Neural cell (in vitro differentiated cells): Measurements from ENCODE around the gene TSSC4. TPM values are rescaled to one million over a fixed set of nuclear protein-coding genes. Genes with fewer than 3 reads are reported as not detected.

Experiments used
- H2AFZ ChIP-seq: fragments of 200-600, 300-800 bp; sonication (generic), shearing (Covaris generic); 2 replicates; pipeline ENCODE4 v1.6.0; 2014; ENCODE audit warnings: low read depth, mild to moderate bottlenecking, antibody characterized with exemption, low read length, moderate library complexity
- H3F3A ChIP-seq: fragments of 200-600 bp; shearing (Covaris generic); 2 replicates; pipeline ENCODE4 v1.6.1; 2016; ENCODE audit warnings: mild to moderate bottlenecking, moderate library complexity, mixed read lengths, antibody characterized with exemption, low read length; ENCODE audit not compliant: insufficient read depth, poor library complexity, severe bottlenecking
- H3K27ac ChIP-seq: fragments of 200-600, 300-800 bp; sonication (generic), shearing (Covaris generic); 2 replicates; pipeline ENCODE4 v1.5.1; 2014; ENCODE audit warnings: mild to moderate bottlenecking, low read length, moderate library complexity
- H3K27me3 ChIP-seq: fragments of 300-800, 200-600 bp; sonication (generic), shearing (Covaris generic); 2 replicates; pipeline ENCODE4 v1.6.0; 2014; ENCODE audit warnings: mild to moderate bottlenecking, low read depth, low read length, moderate library complexity; ENCODE audit not compliant: insufficient read depth
- H3K36me3 ChIP-seq: fragments of 300-800, 200-600 bp; sonication (generic), shearing (Covaris generic); 2 replicates; pipeline ENCODE4 v1.5.1; 2014; ENCODE audit warnings: mild to moderate bottlenecking, antibody characterized with exemption, low read length, moderate library complexity; ENCODE audit not compliant: insufficient read depth
- H3K4me2 ChIP-seq: fragments of 300-800, 200-600 bp; sonication (generic), shearing (Covaris generic); 2 replicates; pipeline ENCODE4 v1.6.0; 2014; ENCODE audit warnings: mild to moderate bottlenecking, low read length
- H3K4me3 ChIP-seq: fragments of 300-800, 200-600 bp; sonication (generic), shearing (Covaris generic); 2 replicates; pipeline ENCODE4 v1.5.1; 2014; ENCODE audit warnings: mild to moderate bottlenecking, low read length, moderate library complexity
- H3K79me2 ChIP-seq: fragments of 200-600 bp; shearing (Covaris generic); replicated peaks from 2 replicates; pipeline ENCODE4 v1.6.0; 2014; ENCODE audit warnings: mild to moderate bottlenecking, low read length, moderate library complexity; ENCODE audit not compliant: insufficient read depth
- H3K9ac ChIP-seq: fragments of 300-800, 200-600 bp; sonication (generic), shearing (Covaris generic); 2 replicates; pipeline ENCODE4 v1.6.1; 2016; ENCODE audit warnings: mild to moderate bottlenecking, low read length, mixed read lengths
- H3K9me2 ChIP-seq: fragments of 200-600 bp; shearing (Covaris generic); 2 replicates; pipeline ENCODE4 v1.6.1; 2016; ENCODE audit warnings: mild to moderate bottlenecking, low read length, mixed read lengths; ENCODE audit not compliant: insufficient read depth
- H3K9me3 ChIP-seq: fragments of 200-600, 300-800 bp; sonication (generic), shearing (Covaris generic); 2 replicates; pipeline ENCODE4 v1.6.1; 2016; ENCODE audit warnings: mild to moderate bottlenecking, mixed run types, low read length, moderate library complexity, mixed read lengths
- H4K20me1 ChIP-seq: fragments of 200-600 bp; shearing (Covaris generic); 2 replicates; pipeline ENCODE4 v1.6.1; 2016; ENCODE audit warnings: mild to moderate bottlenecking, mixed run types; ENCODE audit not compliant: insufficient read depth
- EP300 ChIP-seq: fragments of 450-650 bp; conservative IDR thresholded peaks from 2 replicates; pipeline ENCODE4 v1.6.1; 2014; ENCODE audit warnings: antibody characterized with exemption, mild to moderate bottlenecking, moderate library complexity; ENCODE audit not compliant: poor library complexity, severe bottlenecking
- EZH2 ChIP-seq: fragments of 200-600, 300-800 bp; shearing (Covaris generic), sonication (generic); IDR thresholded peaks from 2 replicates; pipeline ENCODE4 v1.6.1; 2014; ENCODE audit warnings: antibody characterized with exemption, low read length, borderline replicate concordance, mild to moderate bottlenecking; ENCODE audit not compliant: insufficient read depth, poor library complexity, severe bottlenecking
- MXI1 ChIP-seq: fragments of 450-650 bp; conservative IDR thresholded peaks from 2 replicates; pipeline ENCODE4 v1.6.1; 2014; ENCODE audit warnings: antibody characterized with exemption, mild to moderate bottlenecking; ENCODE audit not compliant: poor library complexity, severe bottlenecking
- POLR2AphosphoS5 ChIP-seq: IDR thresholded peaks from 2 replicates; pipeline ENCODE4 v1.6.1; 2012
- RAD21 ChIP-seq: fragments of 450-650 bp; conservative IDR thresholded peaks from 2 replicates; pipeline ENCODE4 v1.6.1; 2014; ENCODE audit warnings: antibody characterized with exemption, mild to moderate bottlenecking, moderate library complexity
- SMC3 ChIP-seq: fragments of 450-650 bp; conservative IDR thresholded peaks from 2 replicates; pipeline ENCODE4 v1.6.1; 2014; ENCODE audit warnings: antibody characterized with exemption, mild to moderate bottlenecking, moderate library complexity; ENCODE audit not compliant: poor library complexity
- TAF1 ChIP-seq: IDR thresholded peaks from 2 replicates; pipeline ENCODE4 v1.6.1; 2012; ENCODE audit warnings: low read depth
- polyA plus RNA-seq: library from polyadenylated mRNA; depleted of rRNA; stranded (reverse); fragments of >200 nt; gene quantifications from 2 replicates; pipeline ENCODE4 v1.2.3, GENCODE V29; 2014
- TF ChIP-seq, protein P1 (sequence below): fragments of 450-650 bp; IDR thresholded peaks from 2 replicates; pipeline ENCODE4 v1.5.1; 2014; ENCODE audit warnings: antibody characterized with exemption, mild to moderate bottlenecking, moderate library complexity; ENCODE audit not compliant: poor library complexity, severe bottlenecking
- TF ChIP-seq, protein P2 (sequence below): IDR thresholded peaks from 2 replicates; pipeline ENCODE4 v1.6.1; 2012; ENCODE audit warnings: borderline replicate concordance

The TSSC4 gene
- polyA plus RNA-seq, 1 donor from 2014 or later, result 54.3 TPM

DNA sequence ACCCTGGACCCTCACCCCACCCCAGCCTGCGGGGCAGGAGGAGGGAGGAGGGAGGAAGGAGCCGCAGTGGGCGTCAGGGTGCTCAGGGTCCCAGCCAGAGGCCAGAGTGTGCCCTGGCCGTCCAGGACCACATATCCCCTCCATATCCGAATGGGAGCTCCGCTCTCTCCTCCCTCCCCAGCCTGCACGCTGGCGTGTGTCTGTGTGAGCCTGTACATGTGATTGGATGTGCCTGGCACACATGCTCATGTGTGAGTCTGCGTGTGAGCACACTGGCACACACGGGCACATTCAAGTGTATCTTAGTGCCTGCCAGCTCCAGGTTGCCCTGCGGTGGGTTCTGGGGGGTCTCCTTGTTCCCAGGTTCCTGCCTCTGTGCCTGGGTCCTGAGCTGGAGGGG, 8.1 kb downstream of the TSSC4 start:
- Histone ChIP-seq H3K27me3 (no peaks in the 10 kb centered on the region), H3K27ac (no peak overlapping the region), H3K9me3 (no peaks in the 10 kb centered on the region), H3K36me3 (no peaks in the 10 kb centered on the region), H3F3A (no peaks in the 10 kb centered on the region), H3K4me2 (no peak overlapping the region), H3K9ac (no peak overlapping the region), H3K79me2 (no peaks in the 10 kb centered on the region), H3K9me2 (no peaks in the 10 kb centered on the region), H2AFZ (no peak overlapping the region), H4K20me1 (no peaks in the 10 kb centered on the region), H3K4me3 (no peak overlapping the region)
- TF ChIP-seq SMC3, result no peak
- TF ChIP-seq EZH2, result no peak
- no peak for TF ChIP-seq MXI1
- TF ChIP-seq RAD21, result no peak
- TF ChIP-seq EP300, result no peak
- no peak for TF ChIP-seq POLR2AphosphoS5
- TF ChIP-seq TAF1, result no peak

DNA sequence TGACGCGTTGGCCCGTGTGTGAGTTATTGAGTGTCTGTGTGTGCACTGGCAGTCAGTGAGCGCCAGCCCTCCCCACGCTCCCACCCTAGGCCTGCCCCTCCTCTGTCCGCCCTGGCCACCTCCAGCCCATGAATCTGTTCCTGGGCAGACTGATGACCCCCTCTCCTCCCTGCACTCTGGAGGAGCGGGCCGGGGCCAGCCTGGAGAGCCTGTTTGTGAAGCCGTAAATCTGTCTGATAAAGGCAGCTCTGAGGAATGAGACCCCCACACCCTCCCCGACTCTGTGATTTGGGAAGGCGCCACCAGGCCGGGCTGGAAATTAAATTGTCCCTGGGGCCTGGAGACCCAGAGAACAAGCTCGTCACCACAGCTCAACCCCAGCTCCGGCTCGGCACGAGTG, 8.6 kb downstream of the TSSC4 start:
- no peak overlapping the region for H3K9ac ChIP-seq
- H3K4me3 ChIP-seq, result no peak overlapping the region
- H3K36me3 ChIP-seq, result no peaks in the 10 kb centered on the region
- TF ChIP-seq TAF1 (no peak), SMC3 (no peak), EZH2 (no peak), RAD21 (no peak), MXI1 (no peak), POLR2AphosphoS5 (no peak), EP300 (no peak)
- TF ChIP-seq, protein P1, sequence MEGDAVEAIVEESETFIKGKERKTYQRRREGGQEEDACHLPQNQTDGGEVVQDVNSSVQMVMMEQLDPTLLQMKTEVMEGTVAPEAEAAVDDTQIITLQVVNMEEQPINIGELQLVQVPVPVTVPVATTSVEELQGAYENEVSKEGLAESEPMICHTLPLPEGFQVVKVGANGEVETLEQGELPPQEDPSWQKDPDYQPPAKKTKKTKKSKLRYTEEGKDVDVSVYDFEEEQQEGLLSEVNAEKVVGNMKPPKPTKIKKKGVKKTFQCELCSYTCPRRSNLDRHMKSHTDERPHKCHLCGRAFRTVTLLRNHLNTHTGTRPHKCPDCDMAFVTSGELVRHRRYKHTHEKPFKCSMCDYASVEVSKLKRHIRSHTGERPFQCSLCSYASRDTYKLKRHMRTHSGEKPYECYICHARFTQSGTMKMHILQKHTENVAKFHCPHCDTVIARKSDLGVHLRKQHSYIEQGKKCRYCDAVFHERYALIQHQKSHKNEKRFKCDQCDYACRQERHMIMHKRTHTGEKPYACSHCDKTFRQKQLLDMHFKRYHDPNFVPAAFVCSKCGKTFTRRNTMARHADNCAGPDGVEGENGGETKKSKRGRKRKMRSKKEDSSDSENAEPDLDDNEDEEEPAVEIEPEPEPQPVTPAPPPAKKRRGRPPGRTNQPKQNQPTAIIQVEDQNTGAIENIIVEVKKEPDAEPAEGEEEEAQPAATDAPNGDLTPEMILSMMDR, result no peak
- TF ChIP-seq, protein P2, sequence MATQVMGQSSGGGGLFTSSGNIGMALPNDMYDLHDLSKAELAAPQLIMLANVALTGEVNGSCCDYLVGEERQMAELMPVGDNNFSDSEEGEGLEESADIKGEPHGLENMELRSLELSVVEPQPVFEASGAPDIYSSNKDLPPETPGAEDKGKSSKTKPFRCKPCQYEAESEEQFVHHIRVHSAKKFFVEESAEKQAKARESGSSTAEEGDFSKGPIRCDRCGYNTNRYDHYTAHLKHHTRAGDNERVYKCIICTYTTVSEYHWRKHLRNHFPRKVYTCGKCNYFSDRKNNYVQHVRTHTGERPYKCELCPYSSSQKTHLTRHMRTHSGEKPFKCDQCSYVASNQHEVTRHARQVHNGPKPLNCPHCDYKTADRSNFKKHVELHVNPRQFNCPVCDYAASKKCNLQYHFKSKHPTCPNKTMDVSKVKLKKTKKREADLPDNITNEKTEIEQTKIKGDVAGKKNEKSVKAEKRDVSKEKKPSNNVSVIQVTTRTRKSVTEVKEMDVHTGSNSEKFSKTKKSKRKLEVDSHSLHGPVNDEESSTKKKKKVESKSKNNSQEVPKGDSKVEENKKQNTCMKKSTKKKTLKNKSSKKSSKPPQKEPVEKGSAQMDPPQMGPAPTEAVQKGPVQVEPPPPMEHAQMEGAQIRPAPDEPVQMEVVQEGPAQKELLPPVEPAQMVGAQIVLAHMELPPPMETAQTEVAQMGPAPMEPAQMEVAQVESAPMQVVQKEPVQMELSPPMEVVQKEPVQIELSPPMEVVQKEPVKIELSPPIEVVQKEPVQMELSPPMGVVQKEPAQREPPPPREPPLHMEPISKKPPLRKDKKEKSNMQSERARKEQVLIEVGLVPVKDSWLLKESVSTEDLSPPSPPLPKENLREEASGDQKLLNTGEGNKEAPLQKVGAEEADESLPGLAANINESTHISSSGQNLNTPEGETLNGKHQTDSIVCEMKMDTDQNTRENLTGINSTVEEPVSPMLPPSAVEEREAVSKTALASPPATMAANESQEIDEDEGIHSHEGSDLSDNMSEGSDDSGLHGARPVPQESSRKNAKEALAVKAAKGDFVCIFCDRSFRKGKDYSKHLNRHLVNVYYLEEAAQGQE, result no peak
- H4K20me1 ChIP-seq, result no peaks in the 10 kb centered on the region
- no peaks in the 10 kb centered on the region for H3K27me3 ChIP-seq
- no peak overlapping the region for H3K27ac ChIP-seq
- H3K79me2 ChIP-seq, result no peaks in the 10 kb centered on the region
- H2AFZ ChIP-seq, result no peak overlapping the region
- no peak overlapping the region for H3K4me2 ChIP-seq
- no peaks in the 10 kb centered on the region for H3K9me2 ChIP-seq
- no peaks in the 10 kb centered on the region for H3K9me3 ChIP-seq
- H3F3A ChIP-seq, result no peaks in the 10 kb centered on the region
